ENCODE results near the gene TDRD15.
"Not testable (repeated sequence)": the region's sequence is repeated elsewhere in the genome, so short reads cannot be mapped to it uniquely, and the experiment has no call there.

Gene TDRD15

GRCh38 chr2:21148718-21149117 lies 24.9 kb downstream of the TDRD15 start:
- no peak for DNase-seq

DNA sequence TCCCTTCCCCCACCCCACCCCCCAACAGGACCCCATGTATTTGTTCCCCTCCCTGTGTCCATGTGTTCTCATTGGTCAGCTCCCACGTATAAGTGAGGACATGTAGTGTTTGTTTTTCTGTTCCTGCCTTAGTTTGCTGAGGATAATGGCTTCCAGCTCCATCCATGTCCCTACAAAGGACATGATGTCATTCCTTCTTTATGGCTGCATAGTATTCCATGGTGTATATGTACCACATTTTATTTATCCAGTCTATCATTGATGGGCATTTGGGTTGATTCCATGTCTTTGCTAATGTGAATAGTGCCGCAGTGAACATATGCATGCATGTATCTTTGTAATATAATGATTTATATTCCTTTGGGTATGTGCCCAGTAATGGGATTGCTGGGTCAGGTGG lies 27.5 kb downstream of the TDRD15 start:
- DNase-seq, result not testable (repeated sequence)

- DNase-seq, result no peak
Measured at GRCh38 chr2:21155365-21156136, 31.8 kb downstream of the TDRD15 start.

GRCh38 chr2:21161122-21161521 lies 37.4 kb downstream of the TDRD15 start:
- DNase-seq, result no peak

- no peak for DNase-seq
Measured at GRCh38 chr2:21161832-21162614, 38.3 kb downstream of the TDRD15 start.

DNA sequence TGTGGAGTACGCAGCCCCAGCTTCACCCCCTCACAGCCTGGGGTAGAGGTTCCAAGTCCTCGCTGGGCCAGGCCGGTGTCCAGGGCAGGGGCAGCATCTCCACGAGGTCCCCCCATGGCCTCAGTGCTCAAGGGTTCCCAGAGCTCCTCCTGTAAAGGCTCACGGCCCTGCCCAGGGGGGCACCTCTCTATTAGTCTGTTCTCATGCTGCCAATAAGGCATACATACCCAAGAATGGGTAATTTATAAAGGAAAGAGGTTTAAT lies 38.8 kb downstream of the TDRD15 start:
- no peak for DNase-seq

- DNase-seq, result no peak
Measured at GRCh38 chr2:21163213-21163612, 39.4 kb downstream of the TDRD15 start.

DNA sequence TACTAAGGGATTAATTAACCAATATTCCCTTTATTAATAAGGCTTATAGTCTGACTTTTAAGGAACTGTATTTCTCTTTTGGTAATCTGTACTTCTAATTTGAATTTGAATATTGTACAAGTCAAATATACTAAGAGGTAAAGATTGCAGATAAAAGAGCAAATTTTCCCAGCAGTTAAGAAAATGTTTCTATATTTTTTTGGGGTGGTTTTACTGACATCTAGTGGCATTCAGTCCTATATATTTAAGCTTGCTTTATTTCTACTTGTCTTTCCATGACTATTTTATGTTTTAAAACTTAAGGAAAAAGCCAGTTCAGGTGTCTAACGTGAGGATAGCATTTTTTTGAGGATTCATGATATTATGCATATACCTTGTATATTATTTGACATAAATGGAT lies 41.6 kb downstream of the TDRD15 start:
- no peak for DNase-seq

DNA sequence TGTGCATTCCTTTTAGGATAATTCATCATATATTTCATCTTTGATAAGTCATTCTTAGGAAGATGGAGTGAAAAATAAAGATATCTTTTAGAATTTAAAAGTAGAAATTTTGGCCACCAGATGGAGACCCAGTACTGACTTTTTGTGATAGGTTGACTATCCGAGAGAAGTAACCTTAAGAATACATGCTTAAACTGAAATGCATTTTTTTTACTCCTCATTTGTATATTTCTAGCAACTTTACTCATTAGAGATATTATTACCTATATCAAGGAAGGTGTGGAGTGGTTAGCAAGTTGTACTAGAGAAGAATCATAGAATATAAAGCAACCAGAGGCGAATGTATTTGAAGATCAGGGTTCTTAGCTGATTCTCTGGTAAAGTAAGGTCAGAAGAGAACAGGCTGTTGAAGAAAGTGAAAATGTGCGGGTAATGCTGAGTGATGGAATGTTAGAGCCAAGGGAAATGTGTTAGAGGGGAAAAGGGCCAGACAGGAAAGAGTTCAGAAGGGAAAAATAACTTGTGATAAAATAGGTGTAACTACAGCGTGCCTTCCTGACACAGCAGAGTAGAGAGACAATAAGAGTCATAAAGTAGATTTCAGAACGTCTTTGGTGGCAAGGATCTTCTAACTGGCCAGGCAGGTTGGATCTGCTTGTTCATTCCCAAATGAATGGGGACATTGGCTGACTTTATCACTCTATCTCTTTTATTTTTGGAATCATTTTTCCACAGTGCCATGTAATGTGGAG lies 52.3 kb downstream of the TDRD15 start:
- DNase-seq, result no peak

DNA sequence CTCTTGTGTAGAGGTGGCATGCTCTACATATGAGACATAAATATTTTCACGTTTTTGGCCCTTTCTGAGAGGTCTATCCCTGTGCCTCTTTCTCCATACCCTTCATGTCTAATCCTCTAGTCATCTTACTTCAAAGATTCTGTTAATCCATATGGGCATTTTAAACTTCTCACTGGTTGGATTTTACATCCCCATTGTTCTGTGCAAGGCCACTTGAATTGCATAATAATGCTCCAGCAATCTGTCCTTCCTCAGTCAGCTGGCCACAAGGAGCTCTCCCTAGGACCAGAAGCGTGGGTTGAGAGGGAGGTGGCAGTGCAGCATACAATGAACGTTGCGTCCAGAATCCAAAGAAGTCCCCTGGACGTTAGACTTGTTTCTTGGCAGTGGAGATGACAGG lies 58.2 kb downstream of the TDRD15 start:
- no peak for DNase-seq

- DNase-seq, result no peak
Measured at GRCh38 chr2:21183306-21183705, 59.5 kb downstream of the TDRD15 start.

- no peak for DNase-seq
Measured at GRCh38 chr2:21183726-21184125, 60.0 kb downstream of the TDRD15 start.

- no peak for DNase-seq
Measured at GRCh38 chr2:21191535-21191934, 67.8 kb downstream of the TDRD15 start.
